GM18505 (cell line): ENCODE measurements around the gene CEP89.

Source experiments
- ATAC-seq: cut with Tn5 transposase; IDR thresholded peaks from one replicate; pipeline ENCODE4 v1.9.1; 2021; ENCODE audit not compliant: unreplicated experiment
- POLR2A ChIP-seq: IDR thresholded peaks from 4 replicates; pipeline ENCODE4 v1.6.1; 2011; ENCODE audit warnings: borderline replicate concordance; ENCODE audit not compliant: insufficient read depth, insufficient read length; ENCODE audit errors: extremely low read depth

CEP89 gene

DNA sequence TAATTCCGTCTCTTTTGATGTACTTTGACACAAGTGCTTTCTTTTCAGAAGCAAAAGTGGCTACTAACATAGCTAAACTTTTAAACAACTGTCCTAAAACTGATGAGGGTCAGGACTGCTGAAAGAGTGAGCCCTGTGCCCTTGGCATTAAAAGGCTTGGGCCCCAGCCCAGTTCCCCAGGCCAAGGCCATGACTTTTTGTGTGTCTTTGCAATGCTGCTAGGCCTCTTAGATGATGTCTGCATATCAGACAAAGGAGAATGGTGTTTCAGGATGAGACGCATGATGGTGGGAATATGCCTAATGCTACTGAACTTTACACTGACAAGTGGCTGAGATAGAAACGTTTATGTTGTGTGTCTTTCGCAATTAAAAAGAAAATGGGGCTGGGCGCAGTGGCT is 140.1 kb downstream of the CEP89 start:
- TF ChIP-seq POLR2A, result no peak
- ATAC-seq, result no peak

DNA sequence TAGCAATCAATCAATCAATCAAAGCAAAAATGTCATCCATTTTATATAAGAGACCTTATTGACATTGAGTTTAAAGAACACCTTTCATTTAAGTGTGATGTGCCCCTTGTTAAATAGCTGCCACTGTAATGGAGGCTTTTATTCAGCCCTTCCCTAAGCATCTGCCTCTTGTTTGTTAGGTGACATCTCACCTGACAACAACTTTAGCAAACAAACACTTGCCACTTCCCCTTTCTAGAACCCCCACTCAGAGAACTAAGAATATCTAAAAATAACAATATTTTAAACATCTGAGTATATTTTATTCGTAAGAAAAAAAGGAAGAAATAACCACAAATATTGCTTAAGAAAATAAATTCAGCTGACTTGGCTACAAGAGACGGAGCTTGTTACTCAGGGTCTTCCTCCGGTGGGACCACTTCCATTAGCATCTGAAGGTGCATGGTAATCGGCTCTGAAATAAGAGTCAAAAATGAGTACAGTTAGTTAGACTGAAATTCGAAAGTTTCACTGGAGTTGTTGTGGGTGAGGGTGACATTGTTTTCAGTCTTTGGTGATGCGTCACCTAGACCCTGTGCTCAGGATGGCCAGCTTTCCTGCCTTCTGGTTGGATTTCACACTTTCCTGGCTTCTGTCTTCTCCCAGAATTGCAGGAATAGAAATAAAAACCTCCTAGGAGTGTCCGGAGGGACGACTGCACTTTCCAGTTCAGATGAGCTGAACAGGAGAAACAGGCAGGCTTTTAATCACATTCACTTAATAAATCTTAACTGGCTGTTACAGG is 141.3 kb downstream of the CEP89 start:
- TF ChIP-seq POLR2A, result no peak
- ATAC-seq, result no peak

DNA sequence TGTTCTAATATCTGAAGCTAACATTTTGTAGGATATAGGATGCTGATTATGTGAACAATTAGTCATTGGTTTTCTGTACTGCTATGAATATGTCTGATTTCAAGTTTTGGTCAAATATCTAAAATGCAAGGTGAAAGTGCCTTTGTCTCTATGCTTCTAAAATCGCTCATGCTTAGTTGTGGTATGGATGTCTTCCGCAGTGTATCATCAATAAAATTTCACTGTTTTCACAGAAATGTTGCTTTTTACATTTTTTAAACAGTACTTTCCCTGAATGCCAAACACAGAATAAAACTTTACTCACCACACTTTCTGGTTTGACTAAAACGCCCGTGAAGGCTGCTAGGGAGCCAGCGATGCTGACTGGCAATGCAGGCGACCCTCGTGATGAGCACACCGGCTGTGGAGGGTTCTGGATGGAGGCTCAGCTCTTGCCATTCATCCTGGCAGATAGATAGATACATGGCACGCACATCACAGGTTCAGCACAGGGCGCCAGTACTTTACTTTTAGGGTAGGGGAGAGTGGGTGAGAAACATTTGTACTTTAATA is 142.3 kb downstream of the CEP89 start:
- TF ChIP-seq POLR2A, result no peak
- no peak for ATAC-seq

DNA sequence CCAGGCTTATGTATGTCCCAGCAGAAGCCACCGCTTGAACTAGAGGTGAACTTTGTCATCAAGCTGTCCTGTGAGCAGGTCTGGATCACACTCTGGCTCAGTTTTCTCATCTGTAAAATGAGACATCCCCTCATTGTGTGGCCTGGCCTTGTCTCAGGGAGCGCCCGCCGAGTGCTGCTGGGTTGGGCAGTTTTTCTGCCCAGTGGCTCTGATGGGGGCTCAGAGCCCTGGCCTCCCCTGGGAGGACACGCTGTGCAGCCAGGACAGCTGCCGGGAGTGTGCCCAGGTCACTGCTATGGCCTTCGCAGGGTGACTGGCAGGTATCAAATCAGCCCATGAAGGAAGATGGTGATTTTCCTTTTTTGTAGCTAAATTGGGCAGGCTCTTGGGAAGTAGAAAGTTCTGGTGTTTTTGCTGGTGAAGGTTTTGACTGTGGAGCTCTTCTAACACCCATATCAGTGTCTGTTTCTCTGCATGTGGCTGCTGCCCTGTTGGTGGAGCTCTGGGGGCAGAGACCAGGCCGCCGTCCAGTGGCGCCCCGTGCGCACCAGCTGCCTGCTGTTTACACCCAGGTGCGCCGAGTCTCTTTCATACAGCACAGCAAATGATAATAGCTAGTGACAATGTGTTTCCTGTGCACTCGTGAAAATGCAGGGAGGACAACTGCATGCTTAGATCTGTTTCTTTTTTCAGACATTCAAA is 143.0 kb downstream of the CEP89 start:
- no peak for ATAC-seq
- no peak for TF ChIP-seq POLR2A

DNA sequence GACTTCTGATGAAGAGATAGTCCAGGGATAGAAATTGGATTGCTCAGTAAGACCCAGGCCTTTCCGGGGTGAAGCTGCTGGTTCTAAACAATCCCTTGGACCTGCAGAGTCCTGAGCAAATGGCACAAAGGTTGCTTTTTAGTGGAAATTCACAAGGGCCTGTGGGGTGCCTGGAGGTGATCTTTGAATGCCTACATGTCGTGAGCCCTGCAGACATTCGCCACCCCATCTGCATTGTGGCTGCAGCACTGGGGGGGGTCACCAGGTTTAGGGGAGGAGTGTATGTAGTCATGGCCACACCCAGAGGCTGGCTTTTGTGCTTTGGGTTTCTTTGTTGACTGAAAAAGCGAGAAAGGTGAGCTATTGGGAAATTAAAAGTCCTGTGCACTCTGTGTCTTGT is 143.6 kb downstream of the CEP89 start:
- ATAC-seq, result no peak
- TF ChIP-seq POLR2A, result no peak
